IMR-90 (cell line): Measurements from ENCODE around the gene ALOX5AP. TPM values are rescaled to one million over a fixed set of nuclear protein-coding genes. Genes with fewer than 3 reads are reported as not detected.

ENCODE experiments used
- ATAC-seq: fragments of 200-7000 bp; cut with Tn5 transposase; 2 replicates; pipeline ENCODE4 v1.9.1; 2020; ENCODE audit warnings: low read depth, mild to moderate bottlenecking, moderate library complexity
- BruUV-seq: library from RNA; stranded (reverse); fragments of 400-500 nt; replicated peaks from 2 replicates; lab custom pipeline; 2021; lab: Mats Ljungman, UMichigan
- CTCF ChIA-PET: fragments of 300-600 bp; formaldehyde crosslinking; extraction: SDS; loops from one replicate; lab custom pipeline; 2021; ENCODE audit warnings: antibody characterized with exemption; lab: Yijun Ruan, JAX
- POLR2A ChIA-PET: fragments of 300-600 bp; sonication (Branson Sonifier 250); formaldehyde crosslinking; loops from one replicate; lab custom pipeline; 2022; ENCODE audit warnings: antibody characterized with exemption; ENCODE audit not compliant: unreplicated experiment; lab: Charles Lee
- DNase-seq: peaks from one replicate; pipeline ENCODE4 v3.0.0; 2013
- H2AFZ ChIP-seq: replicated peaks from 2 replicates; pipeline ENCODE3; 2013; ENCODE audit warnings: low read length, mild to moderate bottlenecking; ENCODE audit not compliant: poor library complexity
- H2AK5ac ChIP-seq: 2 replicates; pipeline ENCODE4 v1.6.1; 2013; ENCODE audit warnings: low read depth, low read length, inconsistent platforms
- H2AK9ac ChIP-seq: replicated peaks from 2 replicates; pipeline ENCODE3; 2013; ENCODE audit warnings: mild to moderate bottlenecking, low read depth, low read length, moderate library complexity; ENCODE audit not compliant: poor library complexity
- H2BK120ac ChIP-seq: 2 replicates; pipeline ENCODE4 v1.6.1; 2013; ENCODE audit warnings: low read depth, low read length, inconsistent platforms
- H2BK15ac ChIP-seq: 3 replicates; pipeline ENCODE4 v1.6.1; 2013; ENCODE audit warnings: low read depth, low read length, inconsistent platforms
- H2BK20ac ChIP-seq: 2 replicates; pipeline ENCODE4 v1.6.1; 2013; ENCODE audit warnings: low read depth, mild to moderate bottlenecking, inconsistent platforms, low read length, moderate library complexity
- H2BK5ac ChIP-seq: 2 replicates; pipeline ENCODE4 v1.6.1; 2013; ENCODE audit warnings: mild to moderate bottlenecking, low read depth, low read length, inconsistent platforms; ENCODE audit not compliant: poor library complexity, severe bottlenecking
- H3K14ac ChIP-seq: replicated peaks from 2 replicates; pipeline ENCODE4 v1.6.1; 2013; ENCODE audit warnings: low read depth, low read length, inconsistent platforms
- H3K18ac ChIP-seq: 2 replicates; pipeline ENCODE4 v1.6.1; 2013; ENCODE audit warnings: low read depth, low read length, control low read depth
- H3K23ac ChIP-seq: 2 replicates; pipeline ENCODE4 v1.6.1; 2013; ENCODE audit warnings: low read depth, low read length, inconsistent platforms
- H3K27ac ChIP-seq: 2 replicates; pipeline ENCODE4 v1.5.1; 2013; ENCODE audit warnings: mild to moderate bottlenecking, control low read depth, low read length; ENCODE audit not compliant: insufficient read depth
- H3K27me3 ChIP-seq: 2 replicates; pipeline ENCODE4 v1.6.1; 2013; ENCODE audit warnings: low read length; ENCODE audit not compliant: control insufficient read depth, insufficient read depth
- H3K36me3 ChIP-seq: 2 replicates; pipeline ENCODE4 v1.6.1; 2013; ENCODE audit warnings: low read length, mixed read lengths; ENCODE audit not compliant: control insufficient read depth, insufficient read depth
- H3K4ac ChIP-seq: 2 replicates; pipeline ENCODE4 v1.6.1; 2013; ENCODE audit warnings: low read depth, low read length, inconsistent platforms
- H3K4me1 ChIP-seq: 2 replicates; pipeline ENCODE4 v1.6.1; 2013; ENCODE audit warnings: low read length, mixed read lengths; ENCODE audit not compliant: control insufficient read depth, insufficient read depth
- H3K4me2 ChIP-seq: 2 replicates; pipeline ENCODE4 v1.6.1; 2013; ENCODE audit warnings: low read depth, mild to moderate bottlenecking, control low read depth, low read length, moderate library complexity
- H3K4me3 ChIP-seq: 2 replicates; pipeline ENCODE4 v1.5.1; 2013; ENCODE audit warnings: low read depth, mild to moderate bottlenecking, control low read depth, low read length, moderate library complexity; ENCODE audit not compliant: insufficient read depth
- H3K56ac ChIP-seq: 2 replicates; pipeline ENCODE4 v1.6.1; 2013; ENCODE audit warnings: low read length, inconsistent platforms; ENCODE audit not compliant: insufficient read depth; ENCODE audit errors: extremely low read depth
- H3K79me1 ChIP-seq, 2 experiments: 2 replicates each; pipeline ENCODE4 v1.6.1; 2013; ENCODE audit warnings: low read length in 2 of 2, inconsistent platforms in 1 of 2, low read depth in 1 of 2
- H3K9ac ChIP-seq: 2 replicates; pipeline ENCODE4 v1.6.1; 2013; ENCODE audit warnings: low read depth, low read length, control low read depth
- H3K9me1 ChIP-seq: 2 replicates; pipeline ENCODE4 v1.6.1; 2013; ENCODE audit warnings: low read length, inconsistent platforms; ENCODE audit not compliant: insufficient read depth
- H3K9me3 ChIP-seq: 2 replicates; pipeline ENCODE4 v1.6.1; 2013; ENCODE audit warnings: low read length; ENCODE audit not compliant: control insufficient read depth, insufficient read depth
- H4K20me1 ChIP-seq: 2 replicates; pipeline ENCODE4 v1.6.1; 2013; ENCODE audit warnings: low read length, inconsistent platforms; ENCODE audit not compliant: insufficient read depth
- H4K5ac ChIP-seq: 2 replicates; pipeline ENCODE4 v1.6.1; 2013; ENCODE audit warnings: mild to moderate bottlenecking, low read depth, low read length, control low read depth
- H4K8ac ChIP-seq, 2 experiments: 2 replicates each; pipeline ENCODE4 v1.6.1; 2013; ENCODE audit warnings: low read depth in 2 of 2, low read length in 2 of 2, control low read depth in 1 of 2, inconsistent platforms in 1 of 2
- H4K91ac ChIP-seq: 2 replicates; pipeline ENCODE4 v1.6.1; 2013; ENCODE audit warnings: low read depth, low read length, inconsistent platforms; ENCODE audit not compliant: insufficient read depth
- CEBPB ChIP-seq: IDR thresholded peaks from 2 replicates; pipeline ENCODE4 v1.6.1; 2012; ENCODE audit warnings: low read depth, low read length, improper control_type of control experiment
- CHD1 ChIP-seq: IDR thresholded peaks from 2 replicates; pipeline ENCODE4 v1.6.1; 2012; ENCODE audit warnings: low read depth, low read length, improper control_type of control experiment
- MAZ ChIP-seq: IDR thresholded peaks from 2 replicates; pipeline ENCODE4 v1.6.1; 2012; ENCODE audit warnings: low read depth, mild to moderate bottlenecking, low read length, improper control_type of control experiment, moderate library complexity, borderline replicate concordance
- MXI1 ChIP-seq: IDR thresholded peaks from 2 replicates; pipeline ENCODE4 v1.6.1; 2012; ENCODE audit warnings: low read depth, mild to moderate bottlenecking, low read length, moderate library complexity, borderline replicate concordance
- POLR2A ChIP-seq: IDR thresholded peaks from 2 replicates; pipeline ENCODE4 v1.6.1; 2012; ENCODE audit warnings: mild to moderate bottlenecking, low read depth, low read length
- WGBS, 2 experiments: methylation state at CpG; one replicate each; pipeline versions ENCODE4 v1.1.5 to v1.1.7; 2013; ENCODE audit warnings: missing lambda C conversion rate in 2 of 2; ENCODE audit not compliant: insufficient read length in 1 of 2; ENCODE audit errors: extremely low coverage in 2 of 2; 5-methylcytosine and 5-hydroxymethylcytosine counted together
- dilution Hi-C: fragments of 300-500 bp; cut with HindIII; formaldehyde crosslinking; loops from one replicate; pipeline ENCODE4 v1.14.3; 2018; ENCODE audit warnings: low sequenced_read_pairs; ENCODE audit not compliant: unreplicated experiment
- in situ Hi-C: fragments of 300-500 bp; cut with MboI; formaldehyde crosslinking; loops from 3 replicates; pipeline ENCODE4 v1.14.3; 2019; ENCODE audit warnings: low sequenced_read_pairs, inconsistent platforms, mixed read lengths
- intact Hi-C: fragments of 100-400 bp; cut with micrococcal nuclease; formaldehyde crosslinking; loops from 2 replicates; pipeline ENCODE4 v1.10.0; 2022
- polyA plus RNA-seq, 3 experiments: library from polyadenylated mRNA; depleted of rRNA; stranded (reverse); fragments of >200 nt; gene quantifications; 2 replicates each; pipeline ENCODE4 v1.2.3, GENCODE V29; 2012; ENCODE audit warnings: low replicate concordance in 1 of 3
- total RNA-seq: library from RNA; depleted of rRNA; stranded (reverse); fragments of >200 nt; gene quantifications from 2 replicates; pipeline ENCODE4 v1.2.3, GENCODE V29; 2012
- TF ChIP-seq, protein P1 (sequence below): conservative IDR thresholded peaks from 2 replicates; pipeline ENCODE4 v1.5.1; 2012; ENCODE audit warnings: mild to moderate bottlenecking, low read depth, low read length, improper control_type of control experiment

The ALOX5AP gene
- total and polyA plus RNA-seq, 2 of the 4 experiments (the other 2 are of a cell fraction): 0.62 TPM; not detected in 1

- H2AFZ ChIP-seq: no peak overlapping the region
- H2AK9ac ChIP-seq: no peak overlapping the region
- 69% methylated on average over 2 of the region's 4 CpGs; no CpG with 5 or more reads in 1 of the 2 experiments for WGBS, 2 experiments
- no peak overlapping the region for H3K56ac ChIP-seq
- H3K9me1 ChIP-seq: peaks cover 3% of the 10 kb centered on the region; the same call in 1 of the 2 replicates
- no peak overlapping the region for H2BK15ac ChIP-seq
- POLR2A ChIA-PET: no interaction called here
- intact Hi-C loops (no loop called here), dilution Hi-C loops (no loop called here), in situ Hi-C loops (no loop called here)
- H3K23ac ChIP-seq: no peak overlapping the region
- no peak overlapping the region for H3K18ac ChIP-seq
- TF ChIP-seq, protein P1, sequence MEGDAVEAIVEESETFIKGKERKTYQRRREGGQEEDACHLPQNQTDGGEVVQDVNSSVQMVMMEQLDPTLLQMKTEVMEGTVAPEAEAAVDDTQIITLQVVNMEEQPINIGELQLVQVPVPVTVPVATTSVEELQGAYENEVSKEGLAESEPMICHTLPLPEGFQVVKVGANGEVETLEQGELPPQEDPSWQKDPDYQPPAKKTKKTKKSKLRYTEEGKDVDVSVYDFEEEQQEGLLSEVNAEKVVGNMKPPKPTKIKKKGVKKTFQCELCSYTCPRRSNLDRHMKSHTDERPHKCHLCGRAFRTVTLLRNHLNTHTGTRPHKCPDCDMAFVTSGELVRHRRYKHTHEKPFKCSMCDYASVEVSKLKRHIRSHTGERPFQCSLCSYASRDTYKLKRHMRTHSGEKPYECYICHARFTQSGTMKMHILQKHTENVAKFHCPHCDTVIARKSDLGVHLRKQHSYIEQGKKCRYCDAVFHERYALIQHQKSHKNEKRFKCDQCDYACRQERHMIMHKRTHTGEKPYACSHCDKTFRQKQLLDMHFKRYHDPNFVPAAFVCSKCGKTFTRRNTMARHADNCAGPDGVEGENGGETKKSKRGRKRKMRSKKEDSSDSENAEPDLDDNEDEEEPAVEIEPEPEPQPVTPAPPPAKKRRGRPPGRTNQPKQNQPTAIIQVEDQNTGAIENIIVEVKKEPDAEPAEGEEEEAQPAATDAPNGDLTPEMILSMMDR: no peak
- TF ChIP-seq MXI1: no peak
- no peak for TF ChIP-seq CEBPB
- TF ChIP-seq CHD1: no peak
- no peak for TF ChIP-seq POLR2A
- no peak for TF ChIP-seq MAZ
- ATAC-seq: no peak
- CTCF ChIA-PET: interaction anchor here (0.8 kb wide), 1 partner anchor 163 kb away, joined by 7 read pairs; no protein-coding TSS in a partner anchor
- H3K9ac ChIP-seq: no peak overlapping the region
- no peak overlapping the region for H2BK5ac ChIP-seq
- no TSS peak for BruUV-seq
- H3K27ac ChIP-seq: no peak overlapping the region
- no peak overlapping the region for H4K8ac ChIP-seq
- no peak overlapping the region for H3K4ac ChIP-seq
- no peak overlapping the region for H4K91ac ChIP-seq
- H2AK5ac ChIP-seq: no peak overlapping the region
- H3K4me3 ChIP-seq: no peak overlapping the region
- H4K5ac ChIP-seq: no peak overlapping the region
- no peaks in the 10 kb centered on the region for H3K9me3 ChIP-seq
- H2BK120ac ChIP-seq: no peak overlapping the region
- H2BK20ac ChIP-seq: no peak overlapping the region
- H3K36me3 ChIP-seq: no peaks in the 10 kb centered on the region
- no peaks in the 10 kb centered on the region for H3K27me3 ChIP-seq
- H4K20me1 ChIP-seq: no peaks in the 10 kb centered on the region
- H3K4me2 ChIP-seq: no peak overlapping the region
- DNase-seq: no peak
- H3K14ac ChIP-seq: no peak overlapping the region
- peaks cover 19% of the 10 kb centered on the region for H3K4me1 ChIP-seq
- no peaks in the 10 kb centered on the region for H3K79me1 ChIP-seq
These were observed 33.3 kb upstream of the ALOX5AP start for GRCh38 chr13:30702006-30702405.
